GM12878 (cell line): Measurements from ENCODE around the gene DPH7. TPM values are rescaled to one million over a fixed set of nuclear protein-coding genes. Genes with fewer than 3 reads are reported as not detected.

ENCODE experiments used
- ATAC-seq: fragments of 200-7000 bp; cut with Tn5 transposase; 3 replicates; pipeline ENCODE4 v1.9.1; 2020; ENCODE audit warnings: mild to moderate bottlenecking, moderate library complexity
- BruUV-seq: library from RNA; stranded (reverse); fragments of 400-500 nt; replicated peaks from 2 replicates; lab custom pipeline; 2021; lab: Mats Ljungman, UMichigan
- CTCF ChIA-PET: fragments of 300-600 bp; sonication (Branson Sonifier 250); formaldehyde crosslinking; extraction: SDS; loops from one replicate; lab custom pipeline; 2021; ENCODE audit warnings: inconsistent platforms; lab: Yijun Ruan, JAX
- POLR2A ChIA-PET: fragments of 350-600 bp; formaldehyde crosslinking; extraction: SDS; loops from one replicate; lab custom pipeline; 2021; ENCODE audit warnings: inconsistent platforms; lab: Charles Lee
- RAD21 ChIA-PET: fragments of 300-600 bp; sonication (Branson Sonifier 250); formaldehyde crosslinking; loops from one replicate; lab custom pipeline; 2023; ENCODE audit warnings: antibody characterized with exemption; ENCODE audit not compliant: unreplicated experiment; lab: Charles Lee
- SMC1A ChIA-PET: fragments of 300-600 bp; sonication (Branson Sonifier 250); formaldehyde crosslinking; loops from one replicate; lab custom pipeline; 2023; ENCODE audit not compliant: unreplicated experiment, uncharacterized antibody; lab: Charles Lee
- DNase-seq: peaks from one replicate; pipeline ENCODE4 v3.0.0-alpha.2; 2011; ENCODE audit warnings: low read depth, low spot score
- FAIRE-seq: peaks from 3 replicates; lab custom pipeline; 2011; peaks lifted over from hg19 to GRCh38; lab: Jason Lieb, UNC
- H2AFZ ChIP-seq: 2 replicates; pipeline ENCODE4 v1.6.0; 2011; ENCODE audit warnings: low read depth, low read length, control low read depth; ENCODE audit not compliant: control insufficient read depth
- H3K27ac ChIP-seq: 2 replicates; pipeline ENCODE4 v1.5.1; 2011; ENCODE audit warnings: control low read depth; ENCODE audit not compliant: control insufficient read depth, insufficient read depth
- H3K27me3 ChIP-seq, 2 experiments: replicated peaks in 1 of 2; 2 replicates each; pipeline versions ENCODE4 v1.6.0 to v1.6.1; 2011; ENCODE audit warnings: low read length in 1 of 2; ENCODE audit not compliant: control insufficient read depth in 2 of 2, insufficient read depth in 2 of 2
- H3K36me3 ChIP-seq, 2 experiments: 2 replicates each; pipeline ENCODE4 v1.5.1; 2011; ENCODE audit warnings: low read length in 1 of 2; ENCODE audit not compliant: control insufficient read depth in 2 of 2, insufficient read depth in 2 of 2
- H3K4me1 ChIP-seq: 2 replicates; pipeline ENCODE4 v1.6.1; 2011; ENCODE audit warnings: mild to moderate bottlenecking, low read length, moderate library complexity, mixed read lengths; ENCODE audit not compliant: control insufficient read depth, insufficient read depth
- H3K4me2 ChIP-seq: 2 replicates; pipeline ENCODE4 v1.6.0; 2011; ENCODE audit warnings: control low read depth; ENCODE audit not compliant: control insufficient read depth, insufficient read depth
- H3K4me3 ChIP-seq: fragments of 200-600 bp; sonication (generic); 2 replicates; pipeline ENCODE4 v1.5.1; 2016
- H3K79me2 ChIP-seq: 2 replicates; pipeline ENCODE4 v1.6.0; 2011; ENCODE audit warnings: low read length; ENCODE audit not compliant: control insufficient read depth, insufficient read depth
- H3K9ac ChIP-seq: 2 replicates; pipeline ENCODE4 v1.8.0; 2011; ENCODE audit warnings: low read length, control low read depth, mixed read lengths; ENCODE audit not compliant: control insufficient read depth, insufficient read depth
- H3K9me3 ChIP-seq: replicated peaks from 3 replicates; pipeline ENCODE4 v1.5.1; 2011; ENCODE audit warnings: mild to moderate bottlenecking, low read length; ENCODE audit not compliant: control insufficient read depth, insufficient read depth
- H4K20me1 ChIP-seq: 2 replicates; pipeline ENCODE4 v1.6.0; 2011; ENCODE audit not compliant: control insufficient read depth, insufficient read depth
- BHLHE40 ChIP-seq, 2 experiments: fragments of 450-650 bp in 1 of 2; IDR thresholded peaks; 2 replicates each; pipeline ENCODE4 v1.6.1; 2011 to 2017; ENCODE audit warnings: low read depth in 2 of 2, borderline replicate concordance in 1 of 2, improper control_type of control experiment in 1 of 2, low read length in 1 of 2, mild to moderate bottlenecking in 1 of 2
- HCFC1 ChIP-seq: fragments of 150-350 bp; IDR thresholded peaks from 2 replicates; pipeline ENCODE4 v1.6.1; 2014; ENCODE audit warnings: low read length
- HDAC6 ChIP-seq: fragments of 200-600 bp; sonication (generic); IDR thresholded peaks from one replicate; pipeline ENCODE4 v1.8.0; 2017; ENCODE audit warnings: antibody characterized with exemption; ENCODE audit not compliant: unreplicated experiment
- HDGF ChIP-seq: fragments of 450-650 bp; IDR thresholded peaks from 2 replicates; pipeline ENCODE4 v1.6.1; 2016; ENCODE audit warnings: antibody characterized with exemption
- MEF2B ChIP-seq: fragments of 450-650 bp; IDR thresholded peaks from 2 replicates; pipeline ENCODE4 v1.6.1; 2018; ENCODE audit warnings: mild to moderate bottlenecking, moderate library complexity; ENCODE audit not compliant: partially characterized antibody, poor library complexity, severe bottlenecking
- PKNOX1 ChIP-seq: fragments of 450-650 bp; IDR thresholded peaks from 2 replicates; pipeline ENCODE4 v1.6.1; 2016; ENCODE audit warnings: mild to moderate bottlenecking
- SIX5 ChIP-seq: IDR thresholded peaks from 2 replicates; pipeline ENCODE4 v1.6.1; 2011; ENCODE audit warnings: mild to moderate bottlenecking, low read depth, low read length, moderate library complexity; ENCODE audit not compliant: severe bottlenecking
- SMC3 ChIP-seq: IDR thresholded peaks from 2 replicates; pipeline ENCODE4 v1.6.1; 2011; ENCODE audit warnings: low read length, improper control_type of control experiment, borderline replicate concordance
- TCF12 ChIP-seq: IDR thresholded peaks from 2 replicates; pipeline ENCODE4 v1.6.1; 2011; ENCODE audit warnings: low read depth, mild to moderate bottlenecking, low read length
- TCF7 ChIP-seq: IDR thresholded peaks from 2 replicates; pipeline ENCODE4 v1.6.1; 2014; ENCODE audit warnings: antibody characterized with exemption, borderline replicate concordance
- WGBS: methylation state at CpG from one replicate; pipeline ENCODE4 v1.1.6; 2016; ENCODE audit warnings: low lambda C conversion rate; ENCODE audit not compliant: insufficient replicate concordance, insufficient coverage; ENCODE audit errors: missing lambda C conversion rate; 5-methylcytosine and 5-hydroxymethylcytosine counted together
- in situ Hi-C: fragments of 300-500 bp; cut with MboI; formaldehyde crosslinking; loops from 9 replicates; pipeline ENCODE4 v1.14.3; 2018; ENCODE audit warnings: mixed read lengths
- intact Hi-C: fragments of 100-400 bp; cut with micrococcal nuclease; formaldehyde crosslinking; loops from one replicate; pipeline ENCODE4 v1.14.2; 2022; ENCODE audit not compliant: unreplicated experiment
- polyA plus RNA-seq, 11 experiments: library from polyadenylated mRNA; depleted of rRNA in 4 of 11; unstranded in 6 of 11; stranded (reverse) in 5 of 11; fragments of >200 nt; fragmentation: Nextera tagmentation in 4 of 11; fragmentation: Illumina TruSeq in 1 of 11; extraction: Ambion mirVana in 4 of 11; extraction: Trizol in 1 of 11; gene quantifications; 1 replicate in 1 of 11; 2 replicates in 10 of 11; pipeline versions ENCODE4 v1.2.1 to v1.2.3, GENCODE V29; 2011 to 2016; ENCODE audit warnings: inconsistent platforms in 2 of 11, missing spikeins in 2 of 11, low read depth in 1 of 11
- total RNA-seq, 4 experiments: library from RNA; depleted of rRNA in 3 of 4; stranded (reverse); fragments of >200 nt in 3 of 4; fragmentation: Illumina TruSeq in 1 of 4; extraction: Trizol in 1 of 4; gene quantifications; 2 replicates each; pipeline versions ENCODE4 v1.2.1 to v1.2.3, GENCODE V29; 2013 to 2021
- TF ChIP-seq, protein P1 (sequence below): fragments of 450-650 bp; conservative IDR thresholded peaks from 2 replicates; pipeline ENCODE4 v1.6.1; 2017; ENCODE audit warnings: mild to moderate bottlenecking, moderate library complexity
- TF ChIP-seq, protein P2 (sequence below): fragments of 450-650 bp; IDR thresholded peaks from 2 replicates; pipeline ENCODE4 v1.6.1; 2018; ENCODE audit warnings: mild to moderate bottlenecking, low read depth, moderate library complexity; ENCODE audit not compliant: partially characterized antibody
- TF ChIP-seq, protein P3 (sequence below): fragments of 450-650 bp; formaldehyde crosslinking; IDR thresholded peaks from 2 replicates; pipeline ENCODE4 v1.4.0; 2020; ENCODE audit warnings: mild to moderate bottlenecking, moderate library complexity

The DPH7 gene
- total and polyA plus RNA-seq, 10 of the 15 experiments (the other 5 are each of a cell fraction or from before 2014, with no cell fraction given): 8.7 to 40.0 (median 28.1) TPM

DNA sequence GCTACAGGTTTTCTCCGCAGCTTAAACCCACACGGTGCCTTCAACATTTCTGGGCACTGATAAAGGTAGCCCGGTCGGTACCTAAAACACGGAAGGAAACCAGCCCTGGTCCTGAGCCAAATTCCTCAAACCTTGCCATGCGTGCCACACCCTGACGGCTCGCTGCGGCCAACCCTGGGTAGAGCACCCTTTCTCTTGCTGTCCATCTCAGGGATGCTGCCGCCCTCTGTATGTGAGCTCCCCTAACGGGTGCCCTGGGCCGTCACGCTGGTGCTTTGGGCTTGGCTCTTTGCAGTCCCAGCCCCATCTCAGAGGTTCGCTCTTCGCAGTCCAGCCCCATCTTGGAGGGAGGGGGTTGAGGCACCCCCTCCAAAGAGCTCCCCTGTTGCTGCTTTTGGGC lies 72.5 kb downstream of the DPH7 start:
- Histone ChIP-seq H3K27me3 (no peaks in the 10 kb centered on the region; a peak in 1 of 4 replicates), H4K20me1 (no peaks in the 10 kb centered on the region), H3K4me1 (no peaks in the 10 kb centered on the region), H3K79me2 (no peaks in the 10 kb centered on the region), H3K9ac (no peak overlapping the region), H2AFZ (no peak overlapping the region), H3K4me2 (no peak overlapping the region), H3K27ac (no peak overlapping the region), H3K36me3 (no peaks in the 10 kb centered on the region), H3K9me3 (no peaks in the 10 kb centered on the region; the same call in 2 of the 3 replicates), H3K4me3 (no peak overlapping the region)
- FAIRE-seq (no peak), ATAC-seq (no peak), DNase-seq (no peak)
- no TSS peak for BruUV-seq
- intact Hi-C loops: no loop called here
- WGBS: 85% methylated on average over 15 of the region's 15 CpGs
- ChIA-PET SMC1A (no interaction called here), CTCF (no interaction called here), RAD21 (no interaction called here), POLR2A (interaction anchor here (0.6 kb wide), 1 partner anchor 92 kb away, joined by 5 read pairs; no protein-coding TSS in a partner anchor)
- TF ChIP-seq TCF7 (no peak), MEF2B (no peak), TCF12 (no peak), HDAC6 (no peak), HCFC1 (no peak), HDGF (no peak), SIX5 (no peak), PKNOX1 (no peak), BHLHE40 (IDR thresholded peaks at IDR 0.05; ENCODE audit: borderline replicate concordance in 1 of 2, low read depth in 2 of 2, low read length in 1 of 2) (no peak), SMC3 (no peak)
- TF ChIP-seq, protein P1, sequence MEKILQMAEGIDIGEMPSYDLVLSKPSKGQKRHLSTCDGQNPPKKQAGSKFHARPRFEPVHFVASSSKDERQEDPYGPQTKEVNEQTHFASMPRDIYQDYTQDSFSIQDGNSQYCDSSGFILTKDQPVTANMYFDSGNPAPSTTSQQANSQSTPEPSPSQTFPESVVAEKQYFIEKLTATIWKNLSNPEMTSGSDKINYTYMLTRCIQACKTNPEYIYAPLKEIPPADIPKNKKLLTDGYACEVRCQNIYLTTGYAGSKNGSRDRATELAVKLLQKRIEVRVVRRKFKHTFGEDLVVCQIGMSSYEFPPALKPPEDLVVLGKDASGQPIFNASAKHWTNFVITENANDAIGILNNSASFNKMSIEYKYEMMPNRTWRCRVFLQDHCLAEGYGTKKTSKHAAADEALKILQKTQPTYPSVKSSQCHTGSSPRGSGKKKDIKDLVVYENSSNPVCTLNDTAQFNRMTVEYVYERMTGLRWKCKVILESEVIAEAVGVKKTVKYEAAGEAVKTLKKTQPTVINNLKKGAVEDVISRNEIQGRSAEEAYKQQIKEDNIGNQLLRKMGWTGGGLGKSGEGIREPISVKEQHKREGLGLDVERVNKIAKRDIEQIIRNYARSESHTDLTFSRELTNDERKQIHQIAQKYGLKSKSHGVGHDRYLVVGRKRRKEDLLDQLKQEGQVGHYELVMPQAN: no peak
- TF ChIP-seq, protein P2, sequence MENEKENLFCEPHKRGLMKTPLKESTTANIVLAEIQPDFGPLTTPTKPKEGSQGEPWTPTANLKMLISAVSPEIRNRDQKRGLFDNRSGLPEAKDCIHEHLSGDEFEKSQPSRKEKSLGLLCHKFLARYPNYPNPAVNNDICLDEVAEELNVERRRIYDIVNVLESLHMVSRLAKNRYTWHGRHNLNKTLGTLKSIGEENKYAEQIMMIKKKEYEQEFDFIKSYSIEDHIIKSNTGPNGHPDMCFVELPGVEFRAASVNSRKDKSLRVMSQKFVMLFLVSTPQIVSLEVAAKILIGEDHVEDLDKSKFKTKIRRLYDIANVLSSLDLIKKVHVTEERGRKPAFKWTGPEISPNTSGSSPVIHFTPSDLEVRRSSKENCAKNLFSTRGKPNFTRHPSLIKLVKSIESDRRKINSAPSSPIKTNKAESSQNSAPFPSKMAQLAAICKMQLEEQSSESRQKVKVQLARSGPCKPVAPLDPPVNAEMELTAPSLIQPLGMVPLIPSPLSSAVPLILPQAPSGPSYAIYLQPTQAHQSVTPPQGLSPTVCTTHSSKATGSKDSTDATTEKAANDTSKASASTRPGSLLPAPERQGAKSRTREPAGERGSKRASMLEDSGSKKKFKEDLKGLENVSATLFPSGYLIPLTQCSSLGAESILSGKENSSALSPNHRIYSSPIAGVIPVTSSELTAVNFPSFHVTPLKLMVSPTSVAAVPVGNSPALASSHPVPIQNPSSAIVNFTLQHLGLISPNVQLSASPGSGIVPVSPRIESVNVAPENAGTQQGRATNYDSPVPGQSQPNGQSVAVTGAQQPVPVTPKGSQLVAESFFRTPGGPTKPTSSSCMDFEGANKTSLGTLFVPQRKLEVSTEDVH: no peak
- TF ChIP-seq, protein P3, sequence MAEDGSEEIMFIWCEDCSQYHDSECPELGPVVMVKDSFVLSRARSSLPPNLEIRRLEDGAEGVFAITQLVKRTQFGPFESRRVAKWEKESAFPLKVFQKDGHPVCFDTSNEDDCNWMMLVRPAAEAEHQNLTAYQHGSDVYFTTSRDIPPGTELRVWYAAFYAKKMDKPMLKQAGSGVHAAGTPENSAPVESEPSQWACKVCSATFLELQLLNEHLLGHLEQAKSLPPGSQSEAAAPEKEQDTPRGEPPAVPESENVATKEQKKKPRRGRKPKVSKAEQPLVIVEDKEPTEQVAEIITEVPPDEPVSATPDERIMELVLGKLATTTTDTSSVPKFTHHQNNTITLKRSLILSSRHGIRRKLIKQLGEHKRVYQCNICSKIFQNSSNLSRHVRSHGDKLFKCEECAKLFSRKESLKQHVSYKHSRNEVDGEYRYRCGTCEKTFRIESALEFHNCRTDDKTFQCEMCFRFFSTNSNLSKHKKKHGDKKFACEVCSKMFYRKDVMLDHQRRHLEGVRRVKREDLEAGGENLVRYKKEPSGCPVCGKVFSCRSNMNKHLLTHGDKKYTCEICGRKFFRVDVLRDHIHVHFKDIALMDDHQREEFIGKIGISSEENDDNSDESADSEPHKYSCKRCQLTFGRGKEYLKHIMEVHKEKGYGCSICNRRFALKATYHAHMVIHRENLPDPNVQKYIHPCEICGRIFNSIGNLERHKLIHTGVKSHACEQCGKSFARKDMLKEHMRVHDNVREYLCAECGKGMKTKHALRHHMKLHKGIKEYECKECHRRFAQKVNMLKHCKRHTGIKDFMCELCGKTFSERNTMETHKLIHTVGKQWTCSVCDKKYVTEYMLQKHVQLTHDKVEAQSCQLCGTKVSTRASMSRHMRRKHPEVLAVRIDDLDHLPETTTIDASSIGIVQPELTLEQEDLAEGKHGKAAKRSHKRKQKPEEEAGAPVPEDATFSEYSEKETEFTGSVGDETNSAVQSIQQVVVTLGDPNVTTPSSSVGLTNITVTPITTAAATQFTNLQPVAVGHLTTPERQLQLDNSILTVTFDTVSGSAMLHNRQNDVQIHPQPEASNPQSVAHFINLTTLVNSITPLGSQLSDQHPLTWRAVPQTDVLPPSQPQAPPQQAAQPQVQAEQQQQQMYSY (CRISPR knock-in tag): no peak
- in situ Hi-C loops: no loop called here
